Measurements from ENCODE around the gene PARD3B.

GRCh38 chr2:204948822-204949221 is 403.5 kb downstream of the PARD3B start:
- TF ChIP-seq, protein P1, sequence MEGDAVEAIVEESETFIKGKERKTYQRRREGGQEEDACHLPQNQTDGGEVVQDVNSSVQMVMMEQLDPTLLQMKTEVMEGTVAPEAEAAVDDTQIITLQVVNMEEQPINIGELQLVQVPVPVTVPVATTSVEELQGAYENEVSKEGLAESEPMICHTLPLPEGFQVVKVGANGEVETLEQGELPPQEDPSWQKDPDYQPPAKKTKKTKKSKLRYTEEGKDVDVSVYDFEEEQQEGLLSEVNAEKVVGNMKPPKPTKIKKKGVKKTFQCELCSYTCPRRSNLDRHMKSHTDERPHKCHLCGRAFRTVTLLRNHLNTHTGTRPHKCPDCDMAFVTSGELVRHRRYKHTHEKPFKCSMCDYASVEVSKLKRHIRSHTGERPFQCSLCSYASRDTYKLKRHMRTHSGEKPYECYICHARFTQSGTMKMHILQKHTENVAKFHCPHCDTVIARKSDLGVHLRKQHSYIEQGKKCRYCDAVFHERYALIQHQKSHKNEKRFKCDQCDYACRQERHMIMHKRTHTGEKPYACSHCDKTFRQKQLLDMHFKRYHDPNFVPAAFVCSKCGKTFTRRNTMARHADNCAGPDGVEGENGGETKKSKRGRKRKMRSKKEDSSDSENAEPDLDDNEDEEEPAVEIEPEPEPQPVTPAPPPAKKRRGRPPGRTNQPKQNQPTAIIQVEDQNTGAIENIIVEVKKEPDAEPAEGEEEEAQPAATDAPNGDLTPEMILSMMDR (IDR thresholded peaks at IDR 0.05; ENCODE audit: insufficient read depth, low read length): no peak
- TF ChIP-seq POLR2AphosphoS5 (IDR thresholded peaks at IDR 0.05; ENCODE audit: low read depth): no peak
- no peak for TF ChIP-seq REST (IDR thresholded peaks at IDR 0.05; ENCODE audit: insufficient replicate concordance, low read depth)
